MM.1S (cell line): ENCODE measurements around the gene SECISBP2.

ENCODE experiments used
- DNase-seq: peaks from one replicate; pipeline ENCODE4 v3.0.0-alpha.2; 2015
- H2AFZ ChIP-seq: fragments of 300-600 bp; sonication (generic); 2 replicates; pipeline ENCODE4 v1.6.0; 2016; ENCODE audit warnings: antibody characterized with exemption, low read length
- H3F3A ChIP-seq: fragments of 300-600 bp; sonication (generic); 2 replicates; pipeline ENCODE4 v1.6.1; 2016; ENCODE audit warnings: mild to moderate bottlenecking, antibody characterized with exemption, low read length, moderate library complexity, mixed read lengths; ENCODE audit not compliant: insufficient read depth
- H3K27ac ChIP-seq: fragments of 300-600 bp; sonication (generic); 2 replicates; pipeline ENCODE4 v1.5.1; 2016; ENCODE audit warnings: mild to moderate bottlenecking, low read length
- H3K27me3 ChIP-seq: fragments of 300-600 bp; sonication (generic); replicated peaks from 2 replicates; pipeline ENCODE4 v1.6.0; 2016; ENCODE audit warnings: low read length; ENCODE audit not compliant: insufficient read depth
- H3K36me3 ChIP-seq: fragments of 300-600 bp; sonication (generic); replicated peaks from 2 replicates; pipeline ENCODE4 v1.6.1; 2016; ENCODE audit warnings: mild to moderate bottlenecking, low read length, mixed read lengths; ENCODE audit not compliant: insufficient read depth
- H3K4me1 ChIP-seq: fragments of 300-600 bp; sonication (generic); 2 replicates; pipeline ENCODE4 v1.6.1; 2016; ENCODE audit warnings: low read length, mixed read lengths
- H3K4me2 ChIP-seq: fragments of 300-600 bp; sonication (generic); 2 replicates; pipeline ENCODE4 v1.6.0; 2016; ENCODE audit warnings: low read depth, low read length
- H3K4me3 ChIP-seq: fragments of 300-600 bp; sonication (generic); 2 replicates; pipeline ENCODE4 v1.5.1; 2016; ENCODE audit warnings: low read length, mixed read lengths
- H3K79me2 ChIP-seq: fragments of 300-600 bp; sonication (generic); 2 replicates; pipeline ENCODE4 v1.6.1; 2016; ENCODE audit warnings: mixed run types, low read length, mixed read lengths
- H3K9ac ChIP-seq: fragments of 300-600 bp; sonication (generic); 2 replicates; pipeline ENCODE4 v1.6.1; 2016; ENCODE audit warnings: low read length, mixed read lengths
- H3K9me2 ChIP-seq: fragments of 300-600 bp; sonication (generic); replicated peaks from 2 replicates; pipeline ENCODE4 v1.6.1; 2016; ENCODE audit warnings: mild to moderate bottlenecking, low read length, mixed read lengths; ENCODE audit not compliant: insufficient read depth
- H3K9me3 ChIP-seq: fragments of 300-600 bp; sonication (generic); replicated peaks from 2 replicates; pipeline ENCODE4 v1.6.1; 2016; ENCODE audit warnings: mild to moderate bottlenecking, low read length, mixed read lengths; ENCODE audit not compliant: insufficient read depth
- H4K20me1 ChIP-seq: fragments of 300-600 bp; sonication (generic); 2 replicates; pipeline ENCODE4 v1.6.1; 2016; ENCODE audit warnings: mild to moderate bottlenecking, low read length, moderate library complexity, mixed read lengths; ENCODE audit not compliant: insufficient read depth
- EZH2 ChIP-seq: fragments of 300-600 bp; sonication (generic); optimal IDR thresholded peaks from 2 replicates; pipeline ENCODE3; 2017; ENCODE audit warnings: low read depth, mild to moderate bottlenecking, antibody characterized with exemption, low read length, mixed read lengths
- EZH2phosphoT487 ChIP-seq: fragments of 300-600 bp; sonication (generic); IDR thresholded peaks from 2 replicates; pipeline ENCODE4 v1.6.1; 2018; ENCODE audit warnings: antibody characterized with exemption, low read length
- TF ChIP-seq, protein P1 (sequence below): fragments of 300-600 bp; sonication (generic); IDR thresholded peaks from 2 replicates; pipeline ENCODE4 v1.5.1; 2016; ENCODE audit warnings: antibody characterized with exemption, low read length, mixed read lengths

SECISBP2 gene

DNA sequence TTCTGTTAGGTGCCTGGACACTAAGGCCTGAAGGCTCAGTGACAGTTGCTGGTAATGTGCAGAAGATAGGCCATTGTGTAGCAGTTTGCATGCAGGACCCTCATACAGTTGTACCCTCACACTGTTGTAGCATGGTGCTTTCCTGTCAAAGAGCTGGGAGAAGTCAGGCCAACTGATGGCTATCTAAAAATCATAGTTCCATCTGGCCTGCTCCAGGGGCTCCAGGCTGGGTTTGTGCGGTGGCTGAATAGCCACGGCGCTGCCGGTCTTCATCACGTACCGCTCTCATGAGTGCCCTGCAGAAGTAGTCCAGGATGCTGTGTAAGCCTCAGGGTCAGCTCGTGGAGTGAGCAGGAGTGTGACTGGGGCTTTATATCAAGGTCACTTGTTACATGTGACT lies 12.2 kb downstream of the SECISBP2 start:
- no peak overlapping the region for H3K4me2 ChIP-seq
- H3F3A ChIP-seq = 0 out of 2 replicates have a peak, but pooled peaks cover 4% of the 10 kb centered on the region
- no peaks in the 10 kb centered on the region for H3K27me3 ChIP-seq
- no peak overlapping the region for H3K9ac ChIP-seq
- no peak overlapping the region for H3K4me3 ChIP-seq
- no peaks in the 10 kb centered on the region for H3K9me3 ChIP-seq
- peaks cover 11% of the 10 kb centered on the region; the same call in 1 of the 2 replicates for H3K4me1 ChIP-seq
- peaks cover 8% of the 10 kb centered on the region for H3K79me2 ChIP-seq
- DNase-seq = no peak
- no peak for TF ChIP-seq EZH2
- no peak for TF ChIP-seq EZH2phosphoT487
- TF ChIP-seq, protein P1, sequence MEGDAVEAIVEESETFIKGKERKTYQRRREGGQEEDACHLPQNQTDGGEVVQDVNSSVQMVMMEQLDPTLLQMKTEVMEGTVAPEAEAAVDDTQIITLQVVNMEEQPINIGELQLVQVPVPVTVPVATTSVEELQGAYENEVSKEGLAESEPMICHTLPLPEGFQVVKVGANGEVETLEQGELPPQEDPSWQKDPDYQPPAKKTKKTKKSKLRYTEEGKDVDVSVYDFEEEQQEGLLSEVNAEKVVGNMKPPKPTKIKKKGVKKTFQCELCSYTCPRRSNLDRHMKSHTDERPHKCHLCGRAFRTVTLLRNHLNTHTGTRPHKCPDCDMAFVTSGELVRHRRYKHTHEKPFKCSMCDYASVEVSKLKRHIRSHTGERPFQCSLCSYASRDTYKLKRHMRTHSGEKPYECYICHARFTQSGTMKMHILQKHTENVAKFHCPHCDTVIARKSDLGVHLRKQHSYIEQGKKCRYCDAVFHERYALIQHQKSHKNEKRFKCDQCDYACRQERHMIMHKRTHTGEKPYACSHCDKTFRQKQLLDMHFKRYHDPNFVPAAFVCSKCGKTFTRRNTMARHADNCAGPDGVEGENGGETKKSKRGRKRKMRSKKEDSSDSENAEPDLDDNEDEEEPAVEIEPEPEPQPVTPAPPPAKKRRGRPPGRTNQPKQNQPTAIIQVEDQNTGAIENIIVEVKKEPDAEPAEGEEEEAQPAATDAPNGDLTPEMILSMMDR = no peak
- no peaks in the 10 kb centered on the region for H4K20me1 ChIP-seq
- no peak overlapping the region for H3K27ac ChIP-seq
- H3K36me3 ChIP-seq = peaks cover 20% of the 10 kb centered on the region
- no peaks in the 10 kb centered on the region for H3K9me2 ChIP-seq
- H2AFZ ChIP-seq = no peak overlapping the region

DNA sequence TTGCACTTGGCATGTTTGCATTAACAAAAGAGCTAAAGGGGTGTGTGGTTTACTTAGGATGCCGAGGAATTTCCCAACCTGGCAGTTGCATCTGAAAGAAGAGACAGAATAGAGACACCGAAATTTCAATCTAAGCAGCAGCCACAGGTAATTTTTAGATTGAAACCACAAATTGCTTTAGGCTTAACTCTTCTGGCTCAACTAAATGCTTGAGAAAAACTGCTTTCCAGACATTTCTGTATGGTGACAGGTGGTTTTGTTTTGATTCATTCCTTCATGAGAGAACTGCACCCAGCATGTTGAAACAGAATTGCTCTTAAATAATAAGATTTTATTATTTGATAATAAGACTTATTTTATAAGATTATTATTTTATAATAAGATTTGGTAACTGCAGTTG lies 21.5 kb downstream of the SECISBP2 start:
- Histone ChIP-seq H3K9me3 (no peaks in the 10 kb centered on the region), H4K20me1 (no peaks in the 10 kb centered on the region), H3K36me3 (peaks cover 2% of the 10 kb centered on the region; the same call in 1 of the 2 replicates), H3K9ac (peak overlapping the region; percentile 31), H3K79me2 (peaks cover 22% of the 10 kb centered on the region), H3K4me1 (peaks cover 43% of the 10 kb centered on the region), H3K27me3 (no peaks in the 10 kb centered on the region), H3K27ac (peak overlapping the region; percentile 85), H3K4me2 (peak overlapping the region; percentile 89), H3K9me2 (no peaks in the 10 kb centered on the region), H2AFZ (no peak overlapping the region), H3F3A (peaks cover 33% of the 10 kb centered on the region), H3K4me3 (peak overlapping the region; percentile 22; the same call in 1 of the 2 replicates)
- peak; percentile 89 for DNase-seq
- TF ChIP-seq EZH2 (no peak), EZH2phosphoT487 (no peak)
- TF ChIP-seq, protein P1 = no peak

DNA sequence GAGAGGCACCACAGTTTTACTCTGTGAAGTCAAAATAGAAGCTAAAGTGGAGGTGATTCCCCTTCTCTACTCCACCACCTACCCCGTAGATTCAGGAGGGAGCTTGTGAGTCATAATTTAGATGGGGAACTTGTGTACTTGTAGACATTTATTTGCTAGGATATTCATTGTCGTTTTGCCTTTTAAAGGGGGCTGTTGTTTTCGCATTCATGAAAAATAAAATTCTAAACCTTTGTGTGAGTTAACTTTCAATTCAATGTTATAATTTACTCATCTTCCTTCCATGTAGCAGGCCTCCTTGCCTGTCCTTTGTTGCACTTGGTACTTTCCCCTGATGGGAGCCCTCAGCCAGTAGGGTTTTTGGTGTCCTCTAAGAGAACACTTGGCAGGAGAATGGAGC lies 22.0 kb downstream of the SECISBP2 start:
- H3K9ac ChIP-seq = peak overlapping the region; percentile 27; the same call in 1 of the 2 replicates
- H3K27ac ChIP-seq = peak overlapping the region; percentile 85
- DNase-seq = peak; percentile 70
- peak overlapping the region; percentile 42 for H3K4me3 ChIP-seq
- no peaks in the 10 kb centered on the region for H3K27me3 ChIP-seq
- peaks cover 43% of the 10 kb centered on the region for H3K4me1 ChIP-seq
- H3K9me2 ChIP-seq = no peaks in the 10 kb centered on the region
- H2AFZ ChIP-seq = peak overlapping the region; percentile 14; the same call in 1 of the 2 replicates
- TF ChIP-seq, protein P1 = no peak
- TF ChIP-seq EZH2phosphoT487 (no peak), EZH2 (no peak)
- H3K36me3 ChIP-seq = peaks cover 2% of the 10 kb centered on the region; the same call in 1 of the 2 replicates
- peaks cover 26% of the 10 kb centered on the region for H3K79me2 ChIP-seq
- H3K4me2 ChIP-seq = peak overlapping the region; percentile 89
- no peaks in the 10 kb centered on the region for H4K20me1 ChIP-seq
- H3K9me3 ChIP-seq = no peaks in the 10 kb centered on the region
- peaks cover 33% of the 10 kb centered on the region for H3F3A ChIP-seq
